Gastroesophageal sphincter (tissue), 3 donors: ENCODE measurements around the gene PCK1.

Experiments used
- POLR2A ChIP-seq, 2 donors: fragments of 450-650 bp; IDR thresholded peaks; one replicate each; pipeline ENCODE4 v1.6.1; 2017; ENCODE audit warnings: antibody characterized with exemption in 2 of 2, mild to moderate bottlenecking in 2 of 2, moderate library complexity in 1 of 2
- POLR2AphosphoS5 ChIP-seq: sonication (generic); formaldehyde crosslinking; IDR thresholded peaks from one replicate; pipeline ENCODE4 v1.6.1; 2017; ENCODE audit warnings: antibody characterized with exemption
- TF ChIP-seq, protein P1 (sequence below), 4 experiments: fragments of 200-600 bp in 2 of 4; fragments of 450-650 bp in 2 of 4; sonication (generic) in 1 of 4; IDR thresholded peaks; one replicate each; pipeline ENCODE4 v1.5.1; 2017 to 2019; ENCODE audit warnings: antibody characterized with exemption in 4 of 4, mild to moderate bottlenecking in 2 of 4, moderate library complexity in 2 of 4

DNA sequence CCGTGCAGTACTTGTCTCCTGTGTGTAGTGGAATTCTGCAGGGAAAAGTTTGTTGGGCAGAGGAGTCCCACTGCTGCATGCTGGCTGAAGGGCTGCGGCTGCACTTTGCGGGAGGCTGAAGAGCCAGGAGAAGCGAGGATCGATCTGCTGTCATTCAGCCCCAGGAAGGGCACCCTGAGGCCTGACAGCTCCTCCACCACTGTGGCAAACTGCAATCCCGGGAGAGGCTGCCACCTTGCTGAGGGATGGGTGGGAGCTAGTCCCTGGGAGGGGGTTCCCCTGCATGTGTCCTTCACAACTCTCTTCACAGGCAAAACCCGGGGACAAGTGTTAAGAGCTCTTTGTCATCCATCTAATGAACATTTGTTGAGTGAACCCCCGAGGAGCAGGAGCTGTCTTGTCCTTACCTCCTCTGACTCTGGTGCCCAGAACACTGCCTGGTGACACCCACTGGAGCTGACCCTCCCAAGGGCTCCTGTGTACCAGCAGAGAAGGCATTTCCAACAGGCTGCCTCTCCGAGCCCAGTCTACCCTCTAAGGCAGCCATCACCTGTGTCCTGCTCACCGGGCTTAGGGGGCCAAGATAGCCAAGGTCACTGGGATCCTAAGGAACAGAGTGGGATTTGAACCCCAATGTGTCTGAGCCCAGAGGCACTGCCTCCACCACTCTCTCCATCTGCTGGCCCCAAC lies 17.7 kb downstream of the PCK1 start:
- TF ChIP-seq POLR2A (IDR thresholded peaks at IDR 0.05) (no peak), POLR2AphosphoS5 (no peak)
- TF ChIP-seq, protein P1, sequence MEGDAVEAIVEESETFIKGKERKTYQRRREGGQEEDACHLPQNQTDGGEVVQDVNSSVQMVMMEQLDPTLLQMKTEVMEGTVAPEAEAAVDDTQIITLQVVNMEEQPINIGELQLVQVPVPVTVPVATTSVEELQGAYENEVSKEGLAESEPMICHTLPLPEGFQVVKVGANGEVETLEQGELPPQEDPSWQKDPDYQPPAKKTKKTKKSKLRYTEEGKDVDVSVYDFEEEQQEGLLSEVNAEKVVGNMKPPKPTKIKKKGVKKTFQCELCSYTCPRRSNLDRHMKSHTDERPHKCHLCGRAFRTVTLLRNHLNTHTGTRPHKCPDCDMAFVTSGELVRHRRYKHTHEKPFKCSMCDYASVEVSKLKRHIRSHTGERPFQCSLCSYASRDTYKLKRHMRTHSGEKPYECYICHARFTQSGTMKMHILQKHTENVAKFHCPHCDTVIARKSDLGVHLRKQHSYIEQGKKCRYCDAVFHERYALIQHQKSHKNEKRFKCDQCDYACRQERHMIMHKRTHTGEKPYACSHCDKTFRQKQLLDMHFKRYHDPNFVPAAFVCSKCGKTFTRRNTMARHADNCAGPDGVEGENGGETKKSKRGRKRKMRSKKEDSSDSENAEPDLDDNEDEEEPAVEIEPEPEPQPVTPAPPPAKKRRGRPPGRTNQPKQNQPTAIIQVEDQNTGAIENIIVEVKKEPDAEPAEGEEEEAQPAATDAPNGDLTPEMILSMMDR (IDR thresholded peaks at IDR 0.05) = no peak
